GM12878 (cell line): ENCODE measurements around the gene WDR18. TPM values are rescaled to one million over a fixed set of nuclear protein-coding genes. Genes with fewer than 3 reads are reported as not detected.

Experiments
- ATAC-seq: fragments of 200-7000 bp; cut with Tn5 transposase; 3 replicates; pipeline ENCODE4 v1.9.1; 2020; ENCODE audit warnings: mild to moderate bottlenecking, moderate library complexity
- BruUV-seq: library from RNA; stranded (reverse); fragments of 400-500 nt; replicated peaks from 2 replicates; lab custom pipeline; 2021; lab: Mats Ljungman, UMichigan
- CTCF ChIA-PET: fragments of 300-600 bp; sonication (Branson Sonifier 250); formaldehyde crosslinking; extraction: SDS; loops from one replicate; lab custom pipeline; 2021; ENCODE audit warnings: inconsistent platforms; lab: Yijun Ruan, JAX
- POLR2A ChIA-PET: fragments of 350-600 bp; formaldehyde crosslinking; extraction: SDS; loops from one replicate; lab custom pipeline; 2021; ENCODE audit warnings: inconsistent platforms; lab: Charles Lee
- RAD21 ChIA-PET: fragments of 300-600 bp; sonication (Branson Sonifier 250); formaldehyde crosslinking; loops from one replicate; lab custom pipeline; 2023; ENCODE audit warnings: antibody characterized with exemption; ENCODE audit not compliant: unreplicated experiment; lab: Charles Lee
- SMC1A ChIA-PET: fragments of 300-600 bp; sonication (Branson Sonifier 250); formaldehyde crosslinking; loops from one replicate; lab custom pipeline; 2023; ENCODE audit not compliant: unreplicated experiment, uncharacterized antibody; lab: Charles Lee
- DNase-seq: peaks from one replicate; pipeline ENCODE4 v3.0.0-alpha.2; 2011; ENCODE audit warnings: low read depth, low spot score
- FAIRE-seq: peaks from 3 replicates; lab custom pipeline; 2011; peaks lifted over from hg19 to GRCh38; lab: Jason Lieb, UNC
- H2AFZ ChIP-seq: 2 replicates; pipeline ENCODE4 v1.6.0; 2011; ENCODE audit warnings: low read depth, low read length, control low read depth; ENCODE audit not compliant: control insufficient read depth
- H3K27ac ChIP-seq: 2 replicates; pipeline ENCODE4 v1.5.1; 2011; ENCODE audit warnings: control low read depth; ENCODE audit not compliant: control insufficient read depth, insufficient read depth
- H3K27me3 ChIP-seq, 2 experiments: replicated peaks in 1 of 2; 2 replicates each; pipeline versions ENCODE4 v1.6.0 to v1.6.1; 2011; ENCODE audit warnings: low read length in 1 of 2; ENCODE audit not compliant: control insufficient read depth in 2 of 2, insufficient read depth in 2 of 2
- H3K36me3 ChIP-seq, 2 experiments: 2 replicates each; pipeline ENCODE4 v1.5.1; 2011; ENCODE audit warnings: low read length in 1 of 2; ENCODE audit not compliant: control insufficient read depth in 2 of 2, insufficient read depth in 2 of 2
- H3K4me1 ChIP-seq: 2 replicates; pipeline ENCODE4 v1.6.1; 2011; ENCODE audit warnings: mild to moderate bottlenecking, low read length, moderate library complexity, mixed read lengths; ENCODE audit not compliant: control insufficient read depth, insufficient read depth
- H3K4me2 ChIP-seq: 2 replicates; pipeline ENCODE4 v1.6.0; 2011; ENCODE audit warnings: control low read depth; ENCODE audit not compliant: control insufficient read depth, insufficient read depth
- H3K4me3 ChIP-seq: fragments of 200-600 bp; sonication (generic); 2 replicates; pipeline ENCODE4 v1.5.1; 2016
- H3K79me2 ChIP-seq: 2 replicates; pipeline ENCODE4 v1.6.0; 2011; ENCODE audit warnings: low read length; ENCODE audit not compliant: control insufficient read depth, insufficient read depth
- H3K9ac ChIP-seq: 2 replicates; pipeline ENCODE4 v1.8.0; 2011; ENCODE audit warnings: low read length, control low read depth, mixed read lengths; ENCODE audit not compliant: control insufficient read depth, insufficient read depth
- H3K9me3 ChIP-seq: replicated peaks from 3 replicates; pipeline ENCODE4 v1.5.1; 2011; ENCODE audit warnings: mild to moderate bottlenecking, low read length; ENCODE audit not compliant: control insufficient read depth, insufficient read depth
- H4K20me1 ChIP-seq: 2 replicates; pipeline ENCODE4 v1.6.0; 2011; ENCODE audit not compliant: control insufficient read depth, insufficient read depth
- BCL3 ChIP-seq: IDR thresholded peaks from 2 replicates; pipeline ENCODE4 v1.6.1; 2011; ENCODE audit warnings: borderline replicate concordance, low read depth, mild to moderate bottlenecking, moderate library complexity, low read length; ENCODE audit not compliant: insufficient read depth, poor library complexity, severe bottlenecking
- CHD1 ChIP-seq: IDR thresholded peaks from 2 replicates; pipeline ENCODE4 v1.6.1; 2012; ENCODE audit warnings: low read depth, low read length, improper control_type of control experiment
- LARP7 ChIP-seq: fragments of 450-650 bp; IDR thresholded peaks from 2 replicates; pipeline ENCODE4 v1.6.1; 2017; ENCODE audit warnings: mild to moderate bottlenecking
- PAX5 ChIP-seq: IDR thresholded peaks from 2 replicates; pipeline ENCODE4 v1.6.1; 2011; ENCODE audit warnings: low read depth, low read length, borderline replicate concordance
- SRF ChIP-seq, 2 experiments: IDR thresholded peaks; 2 replicates each; pipeline ENCODE4 v1.6.1; 2011; ENCODE audit warnings: low read depth in 2 of 2, low read length in 2 of 2, mild to moderate bottlenecking in 1 of 2, moderate library complexity in 1 of 2
- USF1 ChIP-seq: IDR thresholded peaks from 2 replicates; pipeline ENCODE4 v1.6.1; 2011; ENCODE audit warnings: borderline replicate concordance, low read depth, mild to moderate bottlenecking, moderate library complexity, mixed read lengths, low read length; ENCODE audit not compliant: insufficient read depth; ENCODE audit errors: extremely low read length
- ZNF384 ChIP-seq: IDR thresholded peaks from 2 replicates; pipeline ENCODE4 v1.6.1; 2012; ENCODE audit warnings: low read depth, mild to moderate bottlenecking, low read length, improper control_type of control experiment, borderline replicate concordance
- WGBS: methylation state at CpG from one replicate; pipeline ENCODE4 v1.1.6; 2016; ENCODE audit warnings: low lambda C conversion rate; ENCODE audit not compliant: insufficient replicate concordance, insufficient coverage; ENCODE audit errors: missing lambda C conversion rate; 5-methylcytosine and 5-hydroxymethylcytosine counted together
- in situ Hi-C: fragments of 300-500 bp; cut with MboI; formaldehyde crosslinking; loops from 9 replicates; pipeline ENCODE4 v1.14.3; 2018; ENCODE audit warnings: mixed read lengths
- intact Hi-C: fragments of 100-400 bp; cut with micrococcal nuclease; formaldehyde crosslinking; loops from one replicate; pipeline ENCODE4 v1.14.2; 2022; ENCODE audit not compliant: unreplicated experiment
- polyA plus RNA-seq, 11 experiments: library from polyadenylated mRNA; depleted of rRNA in 4 of 11; unstranded in 6 of 11; stranded (reverse) in 5 of 11; fragments of >200 nt; fragmentation: Nextera tagmentation in 4 of 11; fragmentation: Illumina TruSeq in 1 of 11; extraction: Ambion mirVana in 4 of 11; extraction: Trizol in 1 of 11; gene quantifications; 1 replicate in 1 of 11; 2 replicates in 10 of 11; pipeline versions ENCODE4 v1.2.1 to v1.2.3, GENCODE V29; 2011 to 2016; ENCODE audit warnings: inconsistent platforms in 2 of 11, missing spikeins in 2 of 11, low read depth in 1 of 11
- total RNA-seq, 4 experiments: library from RNA; depleted of rRNA in 3 of 4; stranded (reverse); fragments of >200 nt in 3 of 4; fragmentation: Illumina TruSeq in 1 of 4; extraction: Trizol in 1 of 4; gene quantifications; 2 replicates each; pipeline versions ENCODE4 v1.2.1 to v1.2.3, GENCODE V29; 2013 to 2021
- TF ChIP-seq, protein P1 (sequence below), 3 experiments: IDR thresholded peaks in 2 of 3; conservative IDR thresholded peaks in 1 of 3; 2 replicates each; pipeline ENCODE4 v1.5.1; 2011; ENCODE audit warnings: low read depth in 3 of 3, low read length in 3 of 3, mild to moderate bottlenecking in 3 of 3, control low read depth in 2 of 3, moderate library complexity in 2 of 3, inconsistent platforms in 1 of 3, mixed read lengths in 1 of 3; ENCODE audit not compliant: control insufficient read depth in 2 of 3, insufficient read depth in 1 of 3; ENCODE audit errors: extremely low read depth in 1 of 3

WDR18 gene
- total and polyA plus RNA-seq, 10 of the 15 experiments (the other 5 are each of a cell fraction or from before 2014, with no cell fraction given): 3.0 to 206 (median 62.3) TPM

DNA sequence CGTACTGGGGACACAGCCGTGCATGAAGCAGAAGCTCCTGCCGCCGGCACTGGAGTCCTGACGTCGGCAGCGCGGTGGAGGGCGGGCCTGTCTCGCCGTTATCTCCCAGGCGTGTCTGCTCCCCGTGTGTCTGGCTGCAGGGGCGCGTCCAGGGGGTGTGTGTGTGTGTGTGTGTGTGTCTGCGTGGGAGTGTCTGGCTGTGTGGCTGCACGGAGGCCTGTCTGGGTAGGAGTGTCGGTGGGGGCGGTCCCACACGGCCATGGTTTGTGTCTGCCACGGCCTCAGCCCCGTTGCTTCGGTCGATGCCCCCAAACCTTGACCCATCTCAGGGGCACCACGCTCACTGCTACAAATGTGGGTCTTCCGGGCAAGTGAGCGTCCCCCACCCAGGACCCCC, 40.0 kb upstream of the WDR18 start (continued):
- TF ChIP-seq, protein P1, sequence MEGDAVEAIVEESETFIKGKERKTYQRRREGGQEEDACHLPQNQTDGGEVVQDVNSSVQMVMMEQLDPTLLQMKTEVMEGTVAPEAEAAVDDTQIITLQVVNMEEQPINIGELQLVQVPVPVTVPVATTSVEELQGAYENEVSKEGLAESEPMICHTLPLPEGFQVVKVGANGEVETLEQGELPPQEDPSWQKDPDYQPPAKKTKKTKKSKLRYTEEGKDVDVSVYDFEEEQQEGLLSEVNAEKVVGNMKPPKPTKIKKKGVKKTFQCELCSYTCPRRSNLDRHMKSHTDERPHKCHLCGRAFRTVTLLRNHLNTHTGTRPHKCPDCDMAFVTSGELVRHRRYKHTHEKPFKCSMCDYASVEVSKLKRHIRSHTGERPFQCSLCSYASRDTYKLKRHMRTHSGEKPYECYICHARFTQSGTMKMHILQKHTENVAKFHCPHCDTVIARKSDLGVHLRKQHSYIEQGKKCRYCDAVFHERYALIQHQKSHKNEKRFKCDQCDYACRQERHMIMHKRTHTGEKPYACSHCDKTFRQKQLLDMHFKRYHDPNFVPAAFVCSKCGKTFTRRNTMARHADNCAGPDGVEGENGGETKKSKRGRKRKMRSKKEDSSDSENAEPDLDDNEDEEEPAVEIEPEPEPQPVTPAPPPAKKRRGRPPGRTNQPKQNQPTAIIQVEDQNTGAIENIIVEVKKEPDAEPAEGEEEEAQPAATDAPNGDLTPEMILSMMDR (IDR thresholded peaks at IDR 0.05 in 2 of 3, conservative IDR thresholded peaks at IDR 0.05 in 1 of 3; ENCODE audit: control insufficient read depth in 2 of 3, extremely low read depth in 1 of 3, insufficient read depth in 1 of 3, low read depth in 3 of 3, low read length in 3 of 3): no peak

GRCh38 chr19:944663-945241, 39.4 kb upstream of the WDR18 start:
- Histone ChIP-seq H3K4me3 (no peak overlapping the region), H2AFZ (no peak overlapping the region), H3K79me2 (peaks cover 59% of the 10 kb centered on the region), H3K27ac (no peak overlapping the region), H4K20me1 (no peaks in the 10 kb centered on the region), H3K4me1 (peaks cover 27% of the 10 kb centered on the region), H3K9me3 (no peaks in the 10 kb centered on the region), H3K27me3 (no peaks in the 10 kb centered on the region), H3K36me3 (peaks cover 14 to 26% of the 10 kb centered on the region in 2 experiments), H3K4me2 (no peak overlapping the region), H3K9ac (no peak overlapping the region)
- no peak for DNase-seq
- TF ChIP-seq SRF (IDR thresholded peaks at IDR 0.05; ENCODE audit: low read depth in 2 of 2, low read length in 2 of 2) (no peak), BCL3 (no peak), PAX5 (no peak), CHD1 (no peak), LARP7 (no peak), ZNF384 (no peak), USF1 (no peak)
- ChIA-PET SMC1A (interaction anchor here (1.0 kb wide), 1 partner anchor 12 kb away, joined by 3 read pairs; no protein-coding TSS in a partner anchor), POLR2A (no interaction called here), CTCF (interaction anchor here (1.0 kb wide), 1 partner anchor 20 kb away, joined by 4 read pairs; no protein-coding TSS in a partner anchor), RAD21 (no interaction called here)
- no peak for ATAC-seq
- no TSS peak for BruUV-seq
- no peak for FAIRE-seq
- 93% methylated on average over 20 of the region's 22 CpGs for WGBS
- in situ Hi-C loops: no loop called here
- intact Hi-C loops: no loop called here
